ENCODE data around the gene MRPL45. TPM values are rescaled to one million over a fixed set of nuclear protein-coding genes. Genes with fewer than 3 reads are reported as not detected.
"Not testable (repeated sequence)": the region's sequence is repeated elsewhere in the genome, so short reads cannot be mapped to it uniquely, and the experiment has no call there.

The MRPL45 gene
- total RNA-seq, 1 experiment from 2014 or later: 24.7 TPM

DNA sequence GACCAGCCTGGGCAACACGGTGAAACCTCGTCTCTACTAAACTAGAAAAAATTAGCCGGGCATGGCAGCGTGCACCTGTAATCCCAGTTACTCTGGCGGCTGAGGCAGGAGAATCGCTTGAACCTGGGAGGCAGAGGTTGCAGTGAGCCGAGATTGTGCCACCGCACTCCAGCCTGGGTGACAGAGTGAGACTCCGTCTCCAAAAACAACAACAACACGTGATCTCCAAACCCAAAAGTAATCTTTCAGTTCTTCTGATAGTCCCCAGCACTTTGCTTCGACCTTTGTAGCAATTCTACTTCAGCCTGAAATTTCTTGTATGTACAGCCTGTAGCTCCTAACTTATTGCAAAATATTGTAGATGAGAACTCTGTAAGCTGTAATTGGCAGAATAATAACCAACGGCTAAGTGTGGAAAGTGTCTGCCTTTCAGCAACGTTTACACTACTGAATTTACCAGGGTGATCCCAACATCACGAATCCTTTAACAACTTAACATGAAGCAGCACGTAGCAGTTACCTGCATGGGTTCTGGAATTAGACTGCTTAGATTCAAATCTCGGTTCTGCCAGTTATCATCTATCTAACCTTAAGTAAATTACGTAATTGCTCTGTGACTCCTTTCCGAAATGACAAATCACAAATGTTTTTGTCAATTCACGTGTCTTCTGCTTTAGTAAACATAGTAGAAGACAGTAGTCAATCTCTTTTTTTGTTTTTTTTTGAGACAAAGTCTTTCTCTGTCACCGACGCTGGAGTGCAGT, 1.2 kb upstream of the MRPL45 start:
- Histone ChIP-seq H3K27ac (ENCODE audit: low read length) (peak overlapping the region; percentile 66), H3K4me3 (ENCODE audit: low read depth in 2 of 2, low read length in 2 of 2) (peak overlapping the region; percentile 43 to 54)
- DNase-seq (ENCODE audit: low read depth, low spot score); H3K9me3 ChIP-seq (ENCODE audit: control insufficient read depth, insufficient read depth, low read depth, low read length); intact Hi-C loops (cut with micrococcal nuclease; ENCODE audit: unreplicated experiment); BruUV-seq (replicated peaks); H3K4me1 ChIP-seq (ENCODE audit: control insufficient read depth, insufficient read depth, low read length); CTCF ChIA-PET; POLR2A ChIA-PET; H3K27me3 ChIP-seq (ENCODE audit: control insufficient read depth, insufficient read depth, low read length); in situ Hi-C loops (cut with HindIII; ENCODE audit: low pct_unique_long_range_greater_than_20kb, low sequenced_read_pairs); H3K36me3 ChIP-seq (ENCODE audit: control insufficient read depth, insufficient read depth, low read length); ATAC-seq: not testable (repeated sequence)

GRCh38 chr17:38315497-38315896, 18.5 kb downstream of the MRPL45 start:
- in situ Hi-C loops (cut with HindIII; ENCODE audit: low pct_unique_long_range_greater_than_20kb, low sequenced_read_pairs): no loop called here

More at GRCh38 chr17:38315497-38315896, 18.5 kb downstream of the MRPL45 start:
- ATAC-seq (no peak), DNase-seq (ENCODE audit: low read depth, low spot score) (no peak)
- CTCF ChIA-PET: no interaction called here
- intact Hi-C loops (cut with micrococcal nuclease; ENCODE audit: unreplicated experiment): no loop called here
- H3K9me3 ChIP-seq (ENCODE audit: control insufficient read depth, insufficient read depth, low read depth, low read length): no peaks in the 10 kb centered on the region
- POLR2A ChIA-PET: no interaction called here
- no TSS peak for BruUV-seq (replicated peaks)
- no peaks in the 10 kb centered on the region for H3K36me3 ChIP-seq (ENCODE audit: control insufficient read depth, insufficient read depth, low read length)
- no peaks in the 10 kb centered on the region for H3K4me1 ChIP-seq (ENCODE audit: control insufficient read depth, insufficient read depth, low read length)
- no peak overlapping the region for H3K27ac ChIP-seq (ENCODE audit: low read length)
- TF ChIP-seq POLR2AphosphoS5 (IDR thresholded peaks at IDR 0.05; ENCODE audit: low read depth, low read length): no peak
- TF ChIP-seq TCF7L2 (IDR thresholded peaks at IDR 0.05; ENCODE audit: low read depth, low read length): no peak
- no peak for TF ChIP-seq CTCF (IDR thresholded peaks at IDR 0.05)
- no peak for TF ChIP-seq REST (IDR thresholded peaks at IDR 0.05; ENCODE audit: insufficient read depth in 1 of 2, low read depth in 2 of 2, low read length in 1 of 2)
- no peak for TF ChIP-seq SIN3A (IDR thresholded peaks at IDR 0.05; ENCODE audit: borderline replicate concordance, insufficient read depth, low read depth, low read length)
- H3K27me3 ChIP-seq (ENCODE audit: control insufficient read depth, insufficient read depth, low read length): no peaks in the 10 kb centered on the region
- H3K4me3 ChIP-seq (ENCODE audit: low read depth in 2 of 2, low read length in 2 of 2): no peak overlapping the region
